Stomach (tissue), 9 donors: Measurements from ENCODE around the gene RNASEH2B. TPM values are rescaled to one million over a fixed set of nuclear protein-coding genes. Genes with fewer than 3 reads are reported as not detected.

ENCODE experiments used
- DNase-seq, 2 donors: peaks; one replicate each; pipeline versions ENCODE4 v3.0.0 to v3.0.0-alpha.2; 2013 to 2019
- H3K27ac ChIP-seq, 5 donors: fragments of 200-600 bp in 4 of 5; sonication (generic) in 4 of 5; one replicate each; pipeline ENCODE4 v1.5.1; 2013 to 2019; ENCODE audit warnings: mild to moderate bottlenecking in 1 of 5, moderate library complexity in 1 of 5
- H3K27me3 ChIP-seq, 3 donors: fragments of 200-600 bp; sonication (generic); one replicate each; pipeline ENCODE4 v1.5.1; 2017 to 2019; ENCODE audit warnings: mixed run types in 1 of 3
- H3K36me3 ChIP-seq, 4 donors: fragments of 200-600 bp; sonication (generic); 1 replicate in 3 of 4; 2 replicates in 1 of 4; pipeline ENCODE4 v1.5.1; 2016 to 2019
- H3K4me1 ChIP-seq, 4 donors: fragments of 200-600 bp; sonication (generic); one replicate each; pipeline ENCODE4 v1.5.1; 2016 to 2019
- H3K4me3 ChIP-seq, 4 donors: fragments of 200-600 bp; sonication (generic) in 3 of 4; one replicate each; pipeline ENCODE4 v1.5.1; 2016 to 2019; ENCODE audit warnings: mild to moderate bottlenecking in 1 of 4
- H3K9me3 ChIP-seq, 4 donors: fragments of 200-600 bp; sonication (generic); one replicate each; pipeline ENCODE4 v1.5.1; 2016 to 2019
- CTCF ChIP-seq, 7 experiments: fragments of 450-650 bp in 4 of 7; fragments of 200-600 bp in 3 of 7; sonication (generic) in 3 of 7; IDR thresholded peaks; one replicate each; pipeline ENCODE4 v1.5.1; 2016 to 2019; ENCODE audit warnings: antibody characterized with exemption in 7 of 7, control low read depth in 2 of 7, mild to moderate bottlenecking in 1 of 7
- EP300 ChIP-seq: sonication (generic); formaldehyde crosslinking; IDR thresholded peaks from one replicate; pipeline ENCODE4 v1.6.1; 2017; ENCODE audit warnings: antibody characterized with exemption
- POLR2A ChIP-seq, 4 donors: fragments of 450-650 bp; IDR thresholded peaks; one replicate each; pipeline ENCODE4 v1.6.1; 2016; ENCODE audit warnings: antibody characterized with exemption in 4 of 4, control low read depth in 2 of 4, mild to moderate bottlenecking in 1 of 4, moderate library complexity in 1 of 4
- POLR2AphosphoS5 ChIP-seq, 3 donors: sonication (generic); formaldehyde crosslinking; IDR thresholded peaks; one replicate each; pipeline ENCODE4 v1.6.1; 2016; ENCODE audit warnings: antibody characterized with exemption in 3 of 3
- WGBS, 5 donors: extraction: QIAGEN DNeasy Blood & Tissue Kit in 3 of 5; methylation state at CpG; one replicate each; pipeline versions ENCODE4 v1.1.5 to v1.1.7; 2013 to 2018; 5-methylcytosine and 5-hydroxymethylcytosine counted together
- intact Hi-C: fragments of 100-400 bp; cut with DNase I; formaldehyde crosslinking; loops from one replicate; pipeline ENCODE4 v1.15.1; 2023; ENCODE audit warnings: low total_unique reads
- polyA plus RNA-seq, 3 donors: library from polyadenylated mRNA; stranded (reverse); fragments of 200-250 nt; gene quantifications; one replicate each; pipeline ENCODE4 v1.2.3, GENCODE V29; 2013
- total RNA-seq, 5 donors: library from RNA; depleted of rRNA; stranded (reverse); fragments of >200 nt; gene quantifications; one replicate each; pipeline versions ENCODE4 v1.1.0 to v1.2.3, GENCODE V29; 2014 to 2016
- donor health status: healthy with polysubstance abuse.
- donor health status: Bipolar disorder and iron deficiency.
- donor health status: healthy.

RNASEH2B gene
- total and polyA plus RNA-seq, 8 donors = 43.2 to 106 (median 51.4) TPM

DNA sequence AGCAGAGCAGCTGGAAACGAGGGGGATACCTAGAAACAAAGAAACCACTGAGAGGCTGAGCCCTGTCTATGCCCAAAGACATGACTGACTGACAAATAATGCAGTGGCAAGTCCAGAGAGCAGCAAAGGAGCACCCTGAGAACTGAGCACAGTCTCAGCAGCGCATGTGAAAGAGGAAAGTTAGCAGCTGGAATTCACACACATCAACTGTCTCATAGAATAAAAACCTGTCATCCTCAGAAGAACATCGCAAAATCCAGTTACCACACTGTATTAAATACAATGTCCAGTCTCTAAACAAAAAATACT is 42.0 kb upstream of the RNASEH2B start:
- no peak overlapping the region for H3K27ac ChIP-seq
- TF ChIP-seq POLR2AphosphoS5 (IDR thresholded peaks at IDR 0.05) (no peak), CTCF (IDR thresholded peaks at IDR 0.05) (no peak), POLR2A (IDR thresholded peaks at IDR 0.05) (no peak), EP300 (no peak)
- no peak for DNase-seq
- no peaks in the 10 kb centered on the region for H3K27me3 ChIP-seq
- intact Hi-C loops = no loop called here
- H3K4me3 ChIP-seq = no peak overlapping the region
- no peaks in the 10 kb centered on the region for H3K4me1 ChIP-seq
- 64 to 70% (median 66%) methylated on average over 3 of the region's 3 CpGs for WGBS, 5 donors
- no peaks in the 10 kb centered on the region for H3K9me3 ChIP-seq
- H3K36me3 ChIP-seq = no peaks in the 10 kb centered on the region

GRCh38 chr13:50871405-50871804 is 38.2 kb upstream of the RNASEH2B start:
- DNase-seq = no peak
- 89 to 100% (median 95%) methylated on average over 1 of the region's 1 CpG for WGBS, 5 donors

DNA sequence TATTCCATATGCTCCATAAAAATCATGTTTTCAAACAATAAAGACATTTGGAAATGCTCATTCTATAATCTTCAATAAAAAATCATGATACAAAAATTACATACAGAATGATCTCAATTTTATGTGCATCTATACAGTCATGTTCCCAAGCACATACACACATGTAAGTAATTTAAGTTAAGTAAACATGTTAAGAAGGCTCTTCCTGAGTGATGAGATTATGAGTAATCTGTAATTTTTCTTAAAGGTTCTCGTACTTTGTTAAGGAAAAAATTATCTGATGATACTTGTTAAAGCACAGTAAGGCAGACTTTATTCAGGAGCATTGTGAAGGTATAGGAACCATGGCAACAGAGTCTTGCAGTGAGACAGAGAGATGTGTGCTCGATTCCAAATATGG is 36.1 kb upstream of the RNASEH2B start:
- TF ChIP-seq POLR2AphosphoS5 (IDR thresholded peaks at IDR 0.05) (no peak), EP300 (no peak), POLR2A (IDR thresholded peaks at IDR 0.05) (no peak), CTCF (IDR thresholded peaks at IDR 0.05) (no peak)
- no peak overlapping the region for H3K27ac ChIP-seq
- intact Hi-C loops = no loop called here
- no peaks in the 10 kb centered on the region for H3K9me3 ChIP-seq
- H3K27me3 ChIP-seq = no peaks in the 10 kb centered on the region
- no peaks in the 10 kb centered on the region for H3K4me1 ChIP-seq
- H3K36me3 ChIP-seq = no peaks in the 10 kb centered on the region
- WGBS, 5 donors = 60 to 78% (median 72%) methylated on average over 2 of the region's 2 CpGs
- DNase-seq = no peak
- no peak overlapping the region for H3K4me3 ChIP-seq

More at GRCh38 chr13:50871405-50871804, 38.2 kb upstream of the RNASEH2B start:
- no peaks in the 10 kb centered on the region for H3K4me1 ChIP-seq
- H3K9me3 ChIP-seq = no peaks in the 10 kb centered on the region
- no peaks in the 10 kb centered on the region for H3K36me3 ChIP-seq
- H3K27me3 ChIP-seq = no peaks in the 10 kb centered on the region
- intact Hi-C loops = no loop called here
- no peak overlapping the region for H3K4me3 ChIP-seq
- no peak overlapping the region for H3K27ac ChIP-seq
- TF ChIP-seq CTCF (IDR thresholded peaks at IDR 0.05) = no peak
- no peak for TF ChIP-seq EP300
- no peak for TF ChIP-seq POLR2A (IDR thresholded peaks at IDR 0.05)
- TF ChIP-seq POLR2AphosphoS5 (IDR thresholded peaks at IDR 0.05) = no peak

DNA sequence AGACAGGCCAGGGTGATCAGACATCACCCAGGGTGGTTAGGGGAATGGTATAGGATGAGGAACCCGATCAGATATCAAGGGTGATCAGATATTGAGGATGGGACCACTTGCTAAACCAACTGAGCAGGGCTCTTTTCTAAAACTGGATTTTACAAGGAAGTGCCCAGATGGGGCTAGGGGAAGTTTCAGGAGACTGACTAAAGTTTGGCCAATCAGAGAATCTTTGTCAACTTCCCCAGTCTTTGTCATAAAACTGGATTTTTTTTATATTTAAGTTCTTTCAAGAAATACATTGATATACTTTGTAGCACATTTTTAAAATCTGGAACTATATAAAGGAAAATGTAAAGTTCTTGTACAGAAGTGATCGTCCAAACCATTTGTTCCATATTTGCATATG is 35.6 kb upstream of the RNASEH2B start:
- no peak for DNase-seq
- H3K9me3 ChIP-seq = no peaks in the 10 kb centered on the region
- H3K4me1 ChIP-seq = no peaks in the 10 kb centered on the region
- intact Hi-C loops = no loop called here
- TF ChIP-seq POLR2AphosphoS5 (IDR thresholded peaks at IDR 0.05) (no peak), POLR2A (IDR thresholded peaks at IDR 0.05) (no peak), CTCF (IDR thresholded peaks at IDR 0.05) (no peak), EP300 (no peak)
- no peak overlapping the region for H3K27ac ChIP-seq
- no peaks in the 10 kb centered on the region for H3K36me3 ChIP-seq
- no peaks in the 10 kb centered on the region for H3K27me3 ChIP-seq
- WGBS, 5 donors = 90 to 96% (median 93%) methylated on average over 2 of the region's 2 CpGs
- H3K4me3 ChIP-seq = no peak overlapping the region
